Frontal cortex (tissue), 4 donors: Measurements from ENCODE around the gene PTPN1. TPM values are rescaled to one million over a fixed set of nuclear protein-coding genes. Genes with fewer than 3 reads are reported as not detected.

Source experiments
- DNase-seq, 2 donors: peaks; one replicate each; pipeline ENCODE4 v3.0.0; 2012; ENCODE audit warnings: low spot score in 2 of 2
- FAIRE-seq: peaks from 2 replicates; lab custom pipeline; 2012; peaks lifted over from hg19 to GRCh38; lab: Jason Lieb, UNC
- total RNA-seq: library from RNA; depleted of rRNA; stranded (reverse); fragments of >200 nt; gene quantifications from one replicate; pipeline ENCODE4 v1.2.3, GENCODE V29; 2014
- donor health status: control.
- donor health status: control.
- donor health status: control.

Gene PTPN1
- total RNA-seq, 1 donor from 2014 or later: 15.9 TPM

GRCh38 chr20:50510706-50511542, 741 bp downstream of the PTPN1 start:
- DNase-seq (no peak), FAIRE-seq (no peak)

- FAIRE-seq (no peak), DNase-seq (no peak)
These were observed 2.1 kb downstream of the PTPN1 start for GRCh38 chr20:50512323-50512722.

- DNase-seq (no peak), FAIRE-seq (no peak)
These were observed 3.2 kb downstream of the PTPN1 start for GRCh38 chr20:50513169-50514034.

GRCh38 chr20:50514035-50514337, 3.8 kb downstream of the PTPN1 start:
- no peak for DNase-seq
- no peak for FAIRE-seq

GRCh38 chr20:50514750-50515149, 4.6 kb downstream of the PTPN1 start:
- DNase-seq: no peak
- FAIRE-seq: no peak

GRCh38 chr20:50515471-50516106, 5.4 kb downstream of the PTPN1 start:
- DNase-seq (no peak), FAIRE-seq (no peak)

GRCh38 chr20:50516180-50516934, 6.2 kb downstream of the PTPN1 start:
- no peak for FAIRE-seq
- DNase-seq: no peak

GRCh38 chr20:50516935-50517816, 7.0 kb downstream of the PTPN1 start:
- no peak for FAIRE-seq
- DNase-seq: no peak

- DNase-seq: no peak
- FAIRE-seq: no peak
These were observed 7.6 kb downstream of the PTPN1 start for GRCh38 chr20:50517817-50518154.

- no peak for DNase-seq
- no peak for FAIRE-seq
These were observed 8.1 kb downstream of the PTPN1 start for GRCh38 chr20:50518270-50518721.

GRCh38 chr20:50519036-50519762, 9.0 kb downstream of the PTPN1 start:
- no peak for FAIRE-seq
- no peak for DNase-seq

- no peak for FAIRE-seq
- DNase-seq: no peak
These were observed 10.2 kb downstream of the PTPN1 start for GRCh38 chr20:50520222-50520880.

- DNase-seq: no peak
- FAIRE-seq: no peak
These were observed 11.3 kb downstream of the PTPN1 start for GRCh38 chr20:50521221-50522052.

GRCh38 chr20:50522053-50522674, 12.0 kb downstream of the PTPN1 start:
- FAIRE-seq: no peak
- no peak for DNase-seq

- FAIRE-seq (no peak), DNase-seq (no peak)
These were observed 13.5 kb downstream of the PTPN1 start for GRCh38 chr20:50523552-50524167.

- DNase-seq (no peak), FAIRE-seq (no peak)
These were observed 15.5 kb downstream of the PTPN1 start for GRCh38 chr20:50525681-50526080.
